Measurements from ENCODE around the gene SPATS2.

DNA sequence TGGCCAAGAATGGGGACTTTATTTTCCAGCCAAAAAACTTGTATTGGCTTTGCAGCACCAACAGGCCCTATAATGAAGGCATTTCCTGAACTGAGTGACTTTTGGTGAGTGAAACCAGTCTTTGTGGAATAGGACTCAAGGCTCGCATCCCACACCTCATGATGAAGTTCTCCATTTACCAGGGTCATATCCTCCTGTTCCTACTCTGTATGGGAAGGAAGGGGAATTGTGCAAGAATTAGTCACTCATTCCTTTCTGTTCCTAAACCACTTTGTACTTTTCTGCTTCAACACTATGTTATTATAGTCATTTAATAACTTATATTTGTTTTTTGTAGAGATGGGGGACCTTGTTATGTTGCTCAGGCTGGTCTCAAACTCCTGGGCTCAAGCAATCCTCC is 2.3 kb upstream of the SPATS2 start:
- no peak for TF ChIP-seq CTCF (IDR thresholded peaks at IDR 0.05)
- TF ChIP-seq POLR2A (IDR thresholded peaks at IDR 0.05) = no peak

Data from heart left ventricle (tissue), 13 donors.